A549 treated with RU486 at 1 μM for 4 hours (cell line): ENCODE data around the gene CYP4F8. TPM values are rescaled to one million over a fixed set of nuclear protein-coding genes. Genes with fewer than 3 reads are reported as not detected.

Source experiments
- total RNA-seq: library from RNA; stranded (reverse); fragments of 200-300 nt; extraction: Qiagen RNA extraction; gene quantifications from 5 replicates; pipeline ENCODE4 v1.2.3, GENCODE V29; 2022; ENCODE audit warnings: low read depth

CYP4F8 gene, protein sequence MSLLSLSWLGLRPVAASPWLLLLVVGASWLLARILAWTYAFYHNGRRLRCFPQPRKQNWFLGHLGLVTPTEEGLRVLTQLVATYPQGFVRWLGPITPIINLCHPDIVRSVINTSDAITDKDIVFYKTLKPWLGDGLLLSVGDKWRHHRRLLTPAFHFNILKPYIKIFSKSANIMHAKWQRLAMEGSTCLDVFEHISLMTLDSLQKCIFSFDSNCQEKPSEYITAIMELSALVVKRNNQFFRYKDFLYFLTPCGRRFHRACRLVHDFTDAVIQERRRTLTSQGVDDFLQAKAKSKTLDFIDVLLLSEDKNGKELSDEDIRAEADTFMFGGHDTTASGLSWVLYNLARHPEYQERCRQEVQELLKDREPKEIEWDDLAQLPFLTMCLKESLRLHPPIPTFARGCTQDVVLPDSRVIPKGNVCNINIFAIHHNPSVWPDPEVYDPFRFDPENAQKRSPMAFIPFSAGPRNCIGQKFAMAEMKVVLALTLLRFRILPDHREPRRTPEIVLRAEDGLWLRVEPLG
- total RNA-seq = not detected in 5 replicates

DNA sequence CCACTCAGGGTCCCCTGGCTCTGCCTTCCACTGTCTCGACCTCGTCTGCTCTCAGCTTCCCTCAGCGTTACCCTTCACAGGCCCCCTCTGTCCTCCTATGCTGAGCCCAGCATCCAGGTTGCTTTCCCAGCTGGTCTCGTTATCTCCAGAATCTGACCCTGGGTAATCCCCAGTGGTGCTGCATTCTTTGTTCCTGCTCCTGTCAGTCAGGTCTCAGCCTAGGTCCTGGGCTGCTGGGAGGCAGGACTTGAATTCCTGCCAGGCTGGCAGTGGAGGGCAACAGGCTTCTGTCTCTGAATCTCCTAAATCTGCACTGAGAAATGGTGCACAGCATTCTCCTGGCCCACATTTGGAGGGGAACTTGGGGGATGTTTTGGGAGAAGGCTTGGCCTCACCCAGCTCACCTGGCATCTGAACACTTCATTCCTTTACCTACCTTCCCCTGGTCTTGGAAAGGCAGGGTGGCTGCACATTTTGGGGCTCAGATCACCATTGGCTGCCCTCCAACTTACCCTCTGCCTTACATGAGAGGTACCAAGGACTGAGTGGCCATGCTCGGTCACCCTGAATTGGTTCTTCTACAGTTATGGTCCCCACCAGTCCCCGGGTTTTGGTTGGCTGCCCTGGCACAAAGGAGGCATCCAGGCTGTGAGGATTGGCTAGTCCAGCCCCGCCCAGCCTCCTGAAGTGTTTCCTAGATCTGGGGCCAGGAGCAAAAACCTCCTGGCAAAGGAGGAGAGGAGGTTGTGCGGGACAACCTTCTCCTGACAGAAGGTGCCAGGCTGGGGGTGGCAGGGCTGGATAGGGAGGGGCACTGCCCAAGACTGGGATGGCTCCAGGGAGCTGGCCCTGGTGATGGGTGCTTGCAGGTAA is at the start of gene CYP4F8:
Gene CYP4F8 (plus strand): TSS at position 712 of the 873 bp plus-strand sequence. CDS start 399 bp downstream, outside the sequence.

DNA sequence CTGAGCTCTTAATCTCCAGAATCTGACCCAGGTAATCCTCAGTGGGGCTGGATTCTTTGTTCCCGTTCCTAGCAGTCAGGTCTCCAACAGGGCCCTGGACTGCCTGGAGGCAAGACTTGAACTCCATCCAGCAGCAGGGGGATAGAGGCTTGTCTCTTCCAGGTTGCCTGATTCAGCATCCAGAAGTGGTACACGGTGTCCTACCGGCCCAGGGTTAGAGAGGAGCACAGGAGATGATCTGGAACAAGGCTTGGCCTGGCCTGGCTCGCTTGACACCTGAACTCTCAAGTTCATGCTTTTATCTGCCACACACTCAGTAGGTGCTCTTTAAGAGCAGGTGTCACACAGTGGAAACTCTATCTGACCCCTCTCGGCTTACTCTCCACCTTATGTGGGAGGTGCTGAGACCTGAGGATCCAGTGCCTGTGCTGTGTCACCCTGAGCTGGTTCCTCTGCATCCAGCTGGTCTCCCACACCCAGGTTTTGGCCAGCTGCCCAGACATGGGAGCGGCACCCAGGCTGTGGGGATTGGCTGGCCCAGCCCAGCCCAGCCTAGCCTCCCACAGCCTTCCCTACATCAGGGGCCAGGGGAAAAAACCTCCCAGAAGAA is 25.4 kb downstream of the CYP4F8 start, which contains the start of gene CYP4F3:
Gene CYP4F3 (plus strand): TSS at position 604 of the 610 bp plus-strand sequence. CDS start 519 bp downstream, outside the sequence.

DNA sequence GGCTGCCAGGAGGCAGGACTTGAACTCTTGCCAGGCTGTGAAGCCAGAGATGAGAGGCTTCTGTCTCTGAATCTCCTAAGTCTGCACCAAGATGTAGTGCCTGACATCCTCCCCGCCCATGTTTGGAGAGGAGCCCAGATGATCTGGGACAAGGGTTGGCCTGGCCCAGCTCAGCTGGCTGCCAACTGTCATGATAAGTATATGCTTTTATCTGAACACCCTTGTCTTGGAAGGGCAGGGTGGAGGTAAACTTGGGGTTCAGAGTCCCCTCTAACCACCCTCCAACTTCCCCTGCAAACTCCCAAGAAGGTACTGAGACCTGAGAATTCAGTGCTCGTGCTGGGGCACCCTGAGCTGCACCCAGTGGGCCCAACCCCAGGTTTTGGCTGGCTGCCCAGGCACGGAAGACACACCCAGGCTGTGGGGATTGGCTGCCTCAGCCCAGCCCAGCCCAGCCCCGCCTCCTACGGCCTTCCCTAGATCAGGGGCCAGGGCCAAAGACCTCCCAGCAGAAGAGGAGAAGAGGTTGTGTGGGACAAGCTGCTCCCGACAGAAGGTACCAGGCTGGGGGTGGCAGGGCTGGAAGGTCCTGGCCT is 57.7 kb downstream of the CYP4F8 start, which contains the start of gene CYP4F12:
Gene CYP4F12 (plus strand): TSS at position 508 of the 596 bp plus-strand sequence. CDS start 443 bp downstream, outside the sequence.

Other genes starting within 250 kb of the CYP4F8 start
- gene AKAP8, start 235.4 kb upstream of the CYP4F8 start, total RNA-seq = 16.1 to 18.8 TPM (median 17.4 TPM) in 5 replicates
- 35.2 to 38.6 TPM (median 36.7 TPM) in 5 replicates for gene AKAP8L, start 196.2 kb upstream of the CYP4F8 start, total RNA-seq
- gene WIZ, start 165.3 kb upstream of the CYP4F8 start, total RNA-seq = 14.4 to 25.0 TPM (median 20.5 TPM) in 5 replicates
- not detected in 5 replicates for gene RASAL3, start 150.7 kb upstream of the CYP4F8 start, total RNA-seq
- 0.06 TPM in 1 of 5 replicates, not detected in the others for gene PGLYRP2, start 135.7 kb upstream of the CYP4F8 start, total RNA-seq
- gene CYP4F22, start 106.7 kb upstream of the CYP4F8 start, total RNA-seq = 0.08 to 0.22 TPM (median 0.12 TPM) in 4 of 5 replicates, not detected in the other
- 1.7 to 3.1 TPM (median 2.4 TPM) in 5 replicates for gene CYP4F3, start 25.7 kb downstream of the CYP4F8 start, total RNA-seq
- gene CYP4F12, start 57.9 kb downstream of the CYP4F8 start, total RNA-seq = 1.4 to 2.4 TPM (median 2.1 TPM) in 5 replicates
- gene OR10H2, start 112.8 kb downstream of the CYP4F8 start, total RNA-seq = not detected in 5 replicates
- gene OR10H3, start 122.8 kb downstream of the CYP4F8 start, total RNA-seq = not detected in 5 replicates
- gene OR10H5, start 172.4 kb downstream of the CYP4F8 start, total RNA-seq = not detected in 5 replicates
- gene OR10H1, start 200.4 kb downstream of the CYP4F8 start, total RNA-seq = not detected in 5 replicates